Stromal cell of bone marrow (primary cell): ENCODE measurements around the gene DSCAM.

Experiments
- DNase-seq: peaks from one replicate; pipeline ENCODE4 v3.0.0-alpha.2; 2012; ENCODE audit warnings: low read depth

The DSCAM gene

GRCh38 chr21:40704141-40704540, 142.8 kb downstream of the DSCAM start:
- no peak for DNase-seq

- DNase-seq = no peak
These were observed 147.6 kb downstream of the DSCAM start for GRCh38 chr21:40699366-40699765.

GRCh38 chr21:40696246-40696645, 150.7 kb downstream of the DSCAM start:
- no peak for DNase-seq

GRCh38 chr21:40689840-40690360, 157.1 kb downstream of the DSCAM start:
- no peak for DNase-seq

DNA sequence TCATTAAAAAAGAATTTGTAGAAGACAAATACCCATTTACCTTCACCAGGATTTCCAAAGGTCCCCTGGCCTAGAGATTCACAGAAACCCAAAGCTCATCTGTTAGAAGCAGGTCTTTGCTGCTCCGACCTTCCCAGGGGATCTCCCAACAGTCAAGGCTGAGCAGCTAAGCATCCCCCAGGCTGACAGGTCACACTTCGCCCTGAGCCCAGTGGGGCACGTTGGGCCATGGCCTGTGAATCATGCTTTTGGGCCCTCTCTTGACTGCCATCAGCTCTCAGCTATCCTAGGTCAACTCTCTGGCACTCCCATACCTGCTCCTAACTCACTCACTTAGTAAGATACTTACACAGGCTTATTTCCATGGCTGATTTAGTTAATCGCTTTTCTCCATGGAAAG, 157.7 kb downstream of the DSCAM start:
- DNase-seq = no peak

- no peak for DNase-seq
These were observed 158.7 kb downstream of the DSCAM start for GRCh38 chr21:40688106-40688864.

DNA sequence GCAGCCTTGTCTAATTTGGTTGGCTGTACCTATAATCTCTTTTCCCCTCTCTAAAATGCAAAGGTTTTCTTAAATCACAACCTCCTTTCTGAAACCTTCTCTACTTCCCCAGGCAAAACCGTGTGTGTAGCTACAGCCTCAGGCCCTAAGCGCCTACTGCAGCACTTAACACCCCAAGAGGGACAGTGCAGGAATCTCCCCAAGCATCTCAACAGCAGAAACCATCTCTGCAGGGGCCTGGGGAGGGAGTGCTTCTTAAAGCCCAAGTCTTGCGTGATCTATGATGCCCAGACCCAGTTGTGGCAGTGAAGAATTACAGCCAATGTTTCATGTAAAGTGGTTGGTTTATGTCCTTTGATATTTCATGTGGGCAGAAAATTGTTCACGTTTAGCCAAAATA, 159.3 kb downstream of the DSCAM start:
- no peak for DNase-seq

GRCh38 chr21:40686526-40686925, 160.4 kb downstream of the DSCAM start:
- DNase-seq = no peak

- no peak for DNase-seq
These were observed 161.8 kb downstream of the DSCAM start for GRCh38 chr21:40685141-40685540.

DNA sequence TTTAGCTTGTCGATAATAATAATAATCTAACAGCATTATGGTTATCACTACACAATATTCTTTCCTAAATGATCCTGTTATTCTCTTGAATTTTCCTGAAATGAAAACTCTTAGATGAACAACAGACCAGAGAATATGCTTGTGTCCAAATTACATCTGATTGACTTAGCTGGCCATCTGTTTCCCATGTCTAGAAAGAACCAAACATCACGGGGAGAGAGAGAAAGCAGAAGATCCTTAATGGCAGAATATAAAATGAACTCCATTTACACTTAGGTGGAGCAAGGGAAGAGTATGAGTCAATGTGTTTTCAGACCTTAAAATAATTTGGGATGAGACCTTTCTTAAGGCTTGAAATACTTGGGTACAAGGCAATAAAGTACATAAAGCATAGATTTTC, 162.2 kb downstream of the DSCAM start:
- DNase-seq = no peak

DNA sequence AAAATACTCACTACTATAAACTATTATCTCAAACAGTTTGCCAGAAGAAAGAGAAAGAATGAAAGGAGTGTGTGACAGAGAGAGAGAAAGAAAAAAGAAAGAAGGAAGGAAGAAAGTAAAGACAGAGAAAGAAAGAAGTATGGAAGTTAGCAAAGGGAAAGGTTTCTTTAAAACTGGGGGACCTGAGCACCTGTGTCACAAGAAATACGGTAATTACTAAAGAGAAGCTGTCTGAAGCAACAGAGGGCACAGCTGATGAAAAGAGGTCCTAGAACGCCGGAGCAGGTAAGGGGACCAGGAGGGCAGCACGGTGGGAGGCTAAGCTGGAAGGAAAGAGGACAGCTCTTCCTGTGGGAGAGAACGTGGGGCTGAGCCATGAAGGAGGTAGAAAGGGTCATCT, 163.6 kb downstream of the DSCAM start:
- DNase-seq = no peak

DNA sequence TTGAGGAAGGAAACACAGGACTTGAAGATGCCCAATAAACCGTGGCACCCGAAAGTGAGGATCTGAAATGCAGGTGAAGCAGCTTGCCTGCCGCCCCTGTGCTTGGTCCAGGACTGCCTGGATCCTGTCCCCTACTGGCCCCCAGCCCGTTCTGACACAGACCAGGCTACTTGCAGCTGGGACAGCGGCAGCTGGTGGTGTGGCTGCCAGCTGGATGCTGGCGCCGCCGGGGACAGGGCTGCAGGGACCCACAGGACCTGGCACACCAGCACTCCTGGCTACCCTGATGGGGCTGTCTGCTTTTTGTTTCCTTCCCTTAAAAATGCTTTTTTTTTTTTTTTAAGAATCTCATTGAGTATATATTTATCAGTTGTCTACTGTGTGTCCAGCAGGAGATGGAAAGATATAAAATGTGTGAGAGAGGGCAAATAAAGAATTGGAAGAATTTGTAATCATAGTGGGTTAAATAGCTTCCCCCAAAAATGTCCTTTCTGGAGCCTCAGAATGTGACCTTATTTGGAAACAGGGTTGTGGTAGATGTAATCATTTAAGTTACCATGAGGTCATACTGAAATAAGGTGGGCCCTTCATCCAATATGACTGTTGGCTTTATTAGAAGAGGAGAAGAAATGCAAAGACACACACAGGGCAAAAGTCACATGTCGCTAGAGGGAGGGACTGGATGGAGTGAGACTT, 165.6 kb downstream of the DSCAM start:
- DNase-seq = no peak

DNA sequence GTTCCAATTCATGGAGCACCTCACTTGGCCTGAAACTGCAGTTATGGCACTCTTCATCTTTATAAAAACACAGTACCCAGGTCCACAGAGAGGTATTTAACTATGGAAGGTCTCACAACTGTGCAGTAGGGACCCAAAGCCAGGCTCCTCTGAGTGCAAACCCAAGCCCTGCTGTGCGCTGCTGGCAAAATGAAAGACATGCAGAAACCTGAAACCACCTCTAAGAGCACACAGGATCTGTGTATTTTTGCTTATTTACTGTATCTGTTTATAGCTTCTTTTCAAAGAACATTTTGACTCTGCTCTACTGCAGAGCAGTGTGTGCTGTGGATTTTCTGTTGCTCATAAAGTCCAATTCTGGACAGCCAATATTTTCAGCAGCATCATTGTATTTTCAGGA, 166.6 kb downstream of the DSCAM start:
- DNase-seq = no peak

- DNase-seq = no peak
These were observed 168.2 kb downstream of the DSCAM start for GRCh38 chr21:40678681-40679284.

GRCh38 chr21:40675017-40675416, 171.9 kb downstream of the DSCAM start:
- DNase-seq = no peak

DNA sequence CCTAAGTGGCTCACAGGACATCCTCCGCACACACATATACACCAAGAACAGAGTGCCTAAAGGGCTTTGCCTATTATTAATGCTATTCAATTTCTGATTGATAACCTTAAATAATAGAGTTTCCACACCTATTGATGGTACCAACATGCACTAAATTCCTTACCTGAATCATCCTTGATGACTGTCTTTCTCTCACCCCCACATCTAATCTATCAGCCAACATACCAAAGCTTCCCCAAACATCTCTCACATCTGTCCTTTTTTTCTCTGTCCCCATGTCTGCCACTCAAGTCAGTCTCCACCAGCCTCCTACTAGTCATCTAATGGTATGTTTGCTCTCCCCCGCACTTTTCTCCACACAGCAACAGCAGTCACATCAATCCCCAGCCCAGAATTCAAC, 174.4 kb downstream of the DSCAM start:
- no peak for DNase-seq

GRCh38 chr21:40671716-40672115, 175.2 kb downstream of the DSCAM start:
- no peak for DNase-seq

DNA sequence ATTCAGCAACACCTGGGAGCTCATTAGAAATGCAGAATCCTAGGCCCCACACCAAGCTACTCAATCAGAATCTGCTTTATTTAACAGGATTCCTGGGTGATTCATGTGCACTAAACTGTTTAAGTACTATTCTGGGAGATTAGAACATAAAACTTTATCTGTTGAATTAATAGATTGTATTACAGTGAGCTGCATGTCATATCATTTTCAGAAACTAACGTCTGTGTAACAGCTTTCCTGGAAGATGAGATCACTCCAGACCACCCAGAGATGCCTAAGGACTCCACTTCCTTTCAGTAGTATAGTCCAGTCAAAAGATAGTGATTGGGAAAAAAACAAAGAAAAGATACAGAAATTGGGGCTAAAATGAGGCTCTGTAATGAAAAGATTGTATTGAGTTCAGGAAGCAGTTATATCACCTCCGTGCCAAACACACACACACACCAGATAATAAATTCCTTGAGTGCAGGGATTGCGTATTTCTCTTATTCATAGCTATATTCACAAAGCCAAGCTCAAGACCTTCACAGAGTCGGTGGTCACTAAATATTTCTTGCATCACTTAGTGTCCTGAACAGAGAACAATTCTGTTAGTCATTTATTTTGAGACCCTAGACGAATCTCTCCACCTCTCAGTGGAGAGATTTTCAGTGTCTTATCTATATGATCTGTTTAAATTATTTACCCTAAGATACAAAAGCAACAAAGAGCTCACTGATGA, 178.2 kb downstream of the DSCAM start:
- DNase-seq = no peak

GRCh38 chr21:40667967-40668366, 179.0 kb downstream of the DSCAM start:
- DNase-seq = no peak

DNA sequence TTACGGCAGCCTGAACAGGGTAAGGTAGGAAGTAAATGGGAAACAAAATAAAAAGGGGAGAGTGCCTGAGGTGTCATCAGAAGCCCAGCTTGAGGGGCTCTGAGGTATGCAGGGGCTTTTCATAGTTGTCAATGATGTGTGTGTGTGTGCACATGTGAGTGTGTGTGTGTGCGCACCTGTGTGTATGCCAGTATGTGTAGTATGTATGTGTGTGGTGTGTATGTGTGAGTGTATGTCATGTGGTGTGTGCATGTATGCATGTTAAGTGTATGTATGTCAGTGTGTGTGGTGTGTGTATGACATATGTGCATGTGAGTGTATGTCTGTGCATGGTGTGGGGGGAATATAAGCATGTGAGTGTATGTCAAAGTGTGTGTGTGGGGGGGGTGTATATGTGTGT, 184.1 kb downstream of the DSCAM start:
- no peak for DNase-seq

GRCh38 chr21:40660461-40660860, 186.5 kb downstream of the DSCAM start:
- DNase-seq = no peak

- no peak for DNase-seq
These were observed 188.6 kb downstream of the DSCAM start for GRCh38 chr21:40658311-40658710.
